ENCODE results near the gene FBXL2.
A peak's percentile ranks its signal among the peaks of the same experiment; 100 is the strongest.
"Not testable (repeated sequence)": the region's sequence is repeated elsewhere in the genome, so short reads cannot be mapped to it uniquely, and the experiment has no call there.

FBXL2 gene

GRCh38 chr3:33315826-33316225 lies 38.6 kb downstream of the FBXL2 start:
- DNase-seq (ENCODE audit: low read depth), result no peak

- no peak for DNase-seq (ENCODE audit: low read depth)
Observed at GRCh38 chr3:33317963-33318709, 40.9 kb downstream of the FBXL2 start.

- no peak for DNase-seq (ENCODE audit: low read depth)
Observed at GRCh38 chr3:33318710-33319380, 41.6 kb downstream of the FBXL2 start.

- DNase-seq (ENCODE audit: low read depth), result no peak
Observed at GRCh38 chr3:33322412-33322811, 45.2 kb downstream of the FBXL2 start.

GRCh38 chr3:33331414-33331813 lies 54.2 kb downstream of the FBXL2 start:
- DNase-seq (ENCODE audit: low read depth), result no peak

- no peak for DNase-seq (ENCODE audit: low read depth)
Observed at GRCh38 chr3:33334364-33334763, 57.1 kb downstream of the FBXL2 start.

GRCh38 chr3:33338936-33339465 lies 61.8 kb downstream of the FBXL2 start:
- not testable (repeated sequence) for DNase-seq (ENCODE audit: low read depth)

- DNase-seq (ENCODE audit: low read depth), result no peak
Observed at GRCh38 chr3:33339758-33340157, 62.5 kb downstream of the FBXL2 start.

- DNase-seq (ENCODE audit: low read depth), result no peak
Observed at GRCh38 chr3:33355611-33356010, 78.4 kb downstream of the FBXL2 start.

- DNase-seq (ENCODE audit: low read depth), result no peak
Observed at GRCh38 chr3:33358172-33358781, 81.0 kb downstream of the FBXL2 start.

- DNase-seq (ENCODE audit: low read depth), result no peak
Observed at GRCh38 chr3:33360136-33360825, 83.0 kb downstream of the FBXL2 start.

GRCh38 chr3:33363113-33363800 lies 86.0 kb downstream of the FBXL2 start:
- no peak for DNase-seq (ENCODE audit: low read depth)

GRCh38 chr3:33364060-33364459 lies 86.8 kb downstream of the FBXL2 start:
- no peak for DNase-seq (ENCODE audit: low read depth)

GRCh38 chr3:33364531-33365128 lies 87.4 kb downstream of the FBXL2 start:
- no peak for DNase-seq (ENCODE audit: low read depth)

- peak; percentile 15 for DNase-seq (ENCODE audit: low read depth)
Observed at GRCh38 chr3:33372218-33373081, 95.2 kb downstream of the FBXL2 start.

- DNase-seq (ENCODE audit: low read depth), result no peak
Observed at GRCh38 chr3:33373082-33373437, 95.8 kb downstream of the FBXL2 start.

GRCh38 chr3:33377489-33377888 lies 100.2 kb downstream of the FBXL2 start:
- DNase-seq (ENCODE audit: low read depth), result no peak

- DNase-seq (ENCODE audit: low read depth), result no peak
Observed at GRCh38 chr3:33377931-33378330, 100.7 kb downstream of the FBXL2 start.

GRCh38 chr3:33380653-33381052 lies 103.4 kb downstream of the FBXL2 start:
- DNase-seq (ENCODE audit: low read depth), result no peak

- no peak for DNase-seq (ENCODE audit: low read depth)
Observed at GRCh38 chr3:33383951-33384350, 106.7 kb downstream of the FBXL2 start.

All from stimulated activated CD8-positive, alpha-beta memory T cell treated with anti-CD3 and anti-CD28 coated beads, Interleukin-15, amount 100 ng/mL, for 1 hour (primary cell).